Upper lobe of left lung (tissue), 4 donors: Measurements from ENCODE around the gene PLA2G4B.

Experiments used
- CTCF ChIP-seq, 6 experiments: fragments of 450-650 bp in 4 of 6; fragments of 200-600 bp in 2 of 6; sonication (generic) in 2 of 6; IDR thresholded peaks; one replicate each; pipeline ENCODE4 v1.5.1; 2016 to 2019; ENCODE audit warnings: antibody characterized with exemption in 6 of 6
- POLR2A ChIP-seq, 4 donors: fragments of 450-650 bp; IDR thresholded peaks; one replicate each; pipeline ENCODE4 v1.5.1; 2016 to 2017; ENCODE audit warnings: antibody characterized with exemption in 4 of 4, mild to moderate bottlenecking in 2 of 4

- TF ChIP-seq CTCF (IDR thresholded peaks at IDR 0.05) (no peak), POLR2A (IDR thresholded peaks at IDR 0.05) (no peak)
These were observed 37.5 kb upstream of the PLA2G4B start for GRCh38 chr15:41801185-41801584.
